ENCODE measurements around the gene GADD45B. TPM values are rescaled to one million over a fixed set of nuclear protein-coding genes. Genes with fewer than 3 reads are reported as not detected.

The GADD45B gene
- total and polyA plus RNA-seq, 8 donors: 52.9 to 588 (median 81.9) TPM

DNA sequence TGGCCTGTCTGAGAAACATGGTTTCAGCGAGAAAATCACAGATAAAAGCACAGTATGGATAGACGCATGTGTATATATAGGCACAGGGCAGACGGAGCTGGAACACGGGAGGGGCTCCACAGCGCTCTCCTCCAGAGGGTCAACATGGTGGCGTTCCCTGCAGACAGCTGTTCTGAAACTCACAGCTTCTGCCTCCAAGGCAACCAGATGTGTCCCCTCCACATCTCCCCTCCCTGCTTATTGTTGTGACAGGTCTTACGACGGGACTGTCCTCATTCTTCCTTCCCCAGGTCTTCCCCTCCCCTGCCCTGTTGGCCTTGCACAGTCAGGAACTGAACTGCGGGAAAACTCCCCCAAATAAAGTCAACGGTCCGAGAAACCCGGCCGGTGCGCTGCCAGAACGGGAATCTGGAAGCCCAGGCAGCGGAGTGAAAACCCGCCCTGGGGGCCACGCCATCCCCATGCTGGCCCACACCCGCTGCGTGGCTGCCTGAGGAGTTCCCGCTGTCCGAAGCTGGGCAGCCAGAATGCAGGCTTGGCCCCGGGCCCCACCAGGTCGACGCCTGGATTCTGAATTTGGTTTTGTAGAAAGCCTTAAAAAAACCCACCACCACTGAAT, 45.9 kb upstream of the GADD45B start:
- H3K27me3 ChIP-seq: no peaks in the 10 kb centered on the region
- peak in 1 of 2 donors; percentile 11 for DNase-seq
- no peak for TF ChIP-seq EP300 (IDR thresholded peaks at IDR 0.05)
- TF ChIP-seq POLR2AphosphoS5 (IDR thresholded peaks at IDR 0.05): no peak
- TF ChIP-seq POLR2A (IDR thresholded peaks at IDR 0.05): no peak
- TF ChIP-seq, protein P1, sequence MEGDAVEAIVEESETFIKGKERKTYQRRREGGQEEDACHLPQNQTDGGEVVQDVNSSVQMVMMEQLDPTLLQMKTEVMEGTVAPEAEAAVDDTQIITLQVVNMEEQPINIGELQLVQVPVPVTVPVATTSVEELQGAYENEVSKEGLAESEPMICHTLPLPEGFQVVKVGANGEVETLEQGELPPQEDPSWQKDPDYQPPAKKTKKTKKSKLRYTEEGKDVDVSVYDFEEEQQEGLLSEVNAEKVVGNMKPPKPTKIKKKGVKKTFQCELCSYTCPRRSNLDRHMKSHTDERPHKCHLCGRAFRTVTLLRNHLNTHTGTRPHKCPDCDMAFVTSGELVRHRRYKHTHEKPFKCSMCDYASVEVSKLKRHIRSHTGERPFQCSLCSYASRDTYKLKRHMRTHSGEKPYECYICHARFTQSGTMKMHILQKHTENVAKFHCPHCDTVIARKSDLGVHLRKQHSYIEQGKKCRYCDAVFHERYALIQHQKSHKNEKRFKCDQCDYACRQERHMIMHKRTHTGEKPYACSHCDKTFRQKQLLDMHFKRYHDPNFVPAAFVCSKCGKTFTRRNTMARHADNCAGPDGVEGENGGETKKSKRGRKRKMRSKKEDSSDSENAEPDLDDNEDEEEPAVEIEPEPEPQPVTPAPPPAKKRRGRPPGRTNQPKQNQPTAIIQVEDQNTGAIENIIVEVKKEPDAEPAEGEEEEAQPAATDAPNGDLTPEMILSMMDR (IDR thresholded peaks at IDR 0.05): no peak
- H3K27ac ChIP-seq: no peak overlapping the region
- H3K9me3 ChIP-seq: no peaks in the 10 kb centered on the region
- 84 to 87% (median 86%) methylated on average over 14 to 25 of the region's 25 CpGs for WGBS, 5 donors
- peaks cover 22 to 61% (median 48%) of the 10 kb centered on the region in 4 donors for H3K36me3 ChIP-seq
- intact Hi-C loops (cut with DNase I; ENCODE audit: low total_unique reads): no loop called here
- no peak overlapping the region for H3K4me3 ChIP-seq
- peaks cover 30 to 32% (median 31%) of the 10 kb centered on the region in 4 donors for H3K4me1 ChIP-seq

DNA sequence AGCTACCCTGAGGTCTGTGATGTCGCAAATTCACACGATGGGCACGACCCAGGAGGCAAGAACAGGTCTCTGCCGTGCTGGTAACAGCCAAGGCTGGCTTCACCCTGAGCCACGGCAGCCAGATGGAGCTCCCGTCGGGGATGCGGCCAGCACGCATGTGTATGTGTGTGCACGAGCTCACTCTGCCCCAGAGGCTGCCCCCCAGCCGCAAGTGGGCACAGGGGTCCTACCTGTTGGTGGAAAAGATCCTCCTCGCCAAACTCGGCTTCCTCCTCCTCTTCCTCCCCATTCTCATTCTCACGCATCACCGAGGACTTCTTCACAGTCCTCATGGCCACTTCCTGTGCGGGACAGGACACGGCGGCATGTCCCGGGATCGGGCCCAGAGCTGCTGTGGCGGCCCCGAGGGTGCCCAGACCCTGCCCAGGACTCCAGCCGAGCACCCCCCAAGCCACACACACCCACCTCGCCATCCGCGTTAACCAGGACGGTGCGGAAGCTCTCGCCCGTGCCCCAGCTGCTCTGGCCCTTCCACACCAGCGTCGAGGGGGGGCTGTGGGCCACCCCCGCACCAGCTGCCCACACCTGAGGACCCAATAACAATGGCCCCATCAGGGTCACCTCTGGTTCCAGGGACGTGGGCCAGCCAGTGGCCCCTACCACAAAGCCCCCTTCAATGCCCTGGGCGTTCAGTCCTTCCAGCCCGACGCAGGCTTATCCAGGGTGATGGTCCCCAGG, 44.4 kb upstream of the GADD45B start:
- Histone ChIP-seq H3K27me3 (no peaks in the 10 kb centered on the region), H3K4me1 (peaks cover 15 to 19% (median 17%) of the 10 kb centered on the region in 4 donors), H3K4me3 (no peak overlapping the region), H3K9me3 (no peaks in the 10 kb centered on the region), H3K27ac (no peak overlapping the region), H3K36me3 (peaks cover 25 to 59% (median 47%) of the 10 kb centered on the region in 4 donors)
- 93 to 95% (median 94%) methylated on average over 33 to 37 of the region's 37 CpGs for WGBS, 5 donors
- TF ChIP-seq, protein P1 (IDR thresholded peaks at IDR 0.05): no peak
- TF ChIP-seq POLR2AphosphoS5 (IDR thresholded peaks at IDR 0.05) (no peak), EP300 (IDR thresholded peaks at IDR 0.05) (no peak)
- DNase-seq: no peak
- intact Hi-C loops (cut with DNase I; ENCODE audit: low total_unique reads): no loop called here

DNA sequence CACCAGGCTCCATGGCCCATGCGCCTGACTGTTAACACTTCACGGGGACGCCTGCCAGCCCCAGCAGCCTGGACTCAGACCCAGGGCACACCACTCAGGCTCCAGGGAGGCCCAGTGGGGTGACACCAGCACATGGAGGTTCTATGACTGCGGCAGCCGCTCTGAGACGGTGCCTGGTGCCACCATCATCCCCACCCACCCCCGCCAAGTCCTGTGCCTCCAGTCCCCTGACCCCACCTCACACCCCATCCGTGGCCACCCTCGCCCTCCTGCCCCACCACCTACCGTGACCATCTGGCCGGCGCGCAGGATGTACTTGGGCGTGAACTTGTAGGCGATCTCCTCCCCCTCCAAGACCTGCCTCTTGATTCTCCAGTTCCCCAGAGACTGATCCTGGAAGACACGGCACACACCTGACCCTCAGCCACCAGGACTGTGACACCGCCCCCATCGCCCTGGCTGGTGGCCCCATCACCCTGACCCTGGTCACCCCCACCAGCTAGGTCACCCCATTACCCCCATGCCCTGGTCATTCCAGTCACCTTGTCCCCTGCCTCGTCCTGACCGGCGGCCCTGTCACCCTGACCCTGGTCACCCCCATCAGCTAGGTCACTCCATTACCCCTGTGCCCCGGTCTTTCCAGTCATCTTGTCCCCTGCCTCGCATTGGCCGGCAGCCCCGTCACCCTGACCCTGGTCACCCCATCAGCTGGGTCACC, 43.6 kb upstream of the GADD45B start:
- intact Hi-C loops (cut with DNase I; ENCODE audit: low total_unique reads): no loop called here
- no peak for TF ChIP-seq EP300 (IDR thresholded peaks at IDR 0.05)
- TF ChIP-seq POLR2A (IDR thresholded peaks at IDR 0.05): no peak
- no peak for TF ChIP-seq POLR2AphosphoS5 (IDR thresholded peaks at IDR 0.05)
- TF ChIP-seq, protein P1 (IDR thresholded peaks at IDR 0.05): no peak
- Histone ChIP-seq H3K4me1 (peaks cover 8 to 13% (median 11%) of the 10 kb centered on the region in 4 donors), H3K27me3 (no peaks in the 10 kb centered on the region), H3K9me3 (no peaks in the 10 kb centered on the region), H3K27ac (no peak overlapping the region), H3K4me3 (no peak overlapping the region), H3K36me3 (peaks cover 29 to 65% (median 54%) of the 10 kb centered on the region in 4 donors)
- 94 to 98% (median 95%) methylated on average over 21 to 25 of the region's 25 CpGs for WGBS, 5 donors
- DNase-seq: no peak

DNA sequence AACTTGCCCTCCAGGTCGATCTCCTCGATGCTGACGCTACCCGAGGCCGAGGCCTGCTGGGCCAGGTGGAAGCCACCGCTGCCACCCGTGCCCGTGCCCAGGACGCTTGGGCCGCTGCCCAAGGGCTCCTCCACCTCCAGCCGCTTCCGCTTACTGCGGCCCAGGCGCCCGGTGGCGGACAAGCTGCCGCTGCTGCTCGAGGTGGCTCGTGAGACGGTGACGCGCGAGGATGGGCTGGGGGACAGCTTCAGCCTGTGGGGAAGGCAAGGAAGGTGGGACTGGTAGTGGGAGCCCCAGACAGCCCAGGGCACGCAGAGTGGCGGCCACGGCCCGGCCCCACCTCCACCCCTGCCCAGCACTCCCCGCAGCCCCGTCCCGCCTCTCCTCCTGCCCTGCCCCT, 42.1 kb upstream of the GADD45B start:
- peaks cover 0 to 3% (median under 1%) of the 10 kb centered on the region in 4 donors for H3K4me1 ChIP-seq
- H3K27me3 ChIP-seq: no peaks in the 10 kb centered on the region
- peaks cover 41 to 79% (median 67%) of the 10 kb centered on the region in 4 donors for H3K36me3 ChIP-seq
- WGBS, 5 donors: 94 to 97% (median 95%) methylated on average over 13 to 30 of the region's 30 CpGs
- no peak overlapping the region for H3K4me3 ChIP-seq
- intact Hi-C loops (cut with DNase I; ENCODE audit: low total_unique reads): no loop called here
- TF ChIP-seq POLR2AphosphoS5 (IDR thresholded peaks at IDR 0.05) (no peak), EP300 (IDR thresholded peaks at IDR 0.05) (no peak)
- no peaks in the 10 kb centered on the region for H3K9me3 ChIP-seq
- no peak for DNase-seq
- no peak overlapping the region for H3K27ac ChIP-seq

All from stomach (tissue), 9 donors.